WTC11 (cell line): ENCODE results near the gene AGPS. TPM values are rescaled to one million over a fixed set of nuclear protein-coding genes. Genes with fewer than 3 reads are reported as not detected.

ENCODE experiments used
- ATAC-seq: fragments of 200-7000 bp; cut with Tn5 transposase; 2 replicates; pipeline ENCODE4 v1.10.0; 2021; ENCODE audit warnings: mild to moderate bottlenecking, moderate library complexity
- CTCF ChIA-PET: fragments of 300-600 bp; sonication (Branson Sonifier 250); formaldehyde crosslinking; loops from one replicate; lab custom pipeline; 2021; ENCODE audit warnings: antibody characterized with exemption; lab: Charles Lee
- POLR2A ChIA-PET: fragments of 350-600 bp; sonication (Branson Sonifier 250); formaldehyde crosslinking; loops from one replicate; lab custom pipeline; 2021; ENCODE audit warnings: antibody characterized with exemption; lab: Charles Lee
- DNase-seq: peaks from one replicate; pipeline ENCODE4 v3.0.0; 2021; ENCODE audit warnings: low spot score
- H3K27ac Mint-ChIP-seq: 2 replicates; pipeline ENCODE4 v1.8.0; 2021; ENCODE audit warnings: mixed read lengths
- H3K27me3 Mint-ChIP-seq: 2 replicates; pipeline ENCODE4 v1.8.0; 2021; ENCODE audit warnings: low read depth, mild to moderate bottlenecking, moderate library complexity, mixed read lengths
- H3K36me3 Mint-ChIP-seq: 2 replicates; pipeline ENCODE4 v1.8.0; 2021; ENCODE audit warnings: mixed read lengths
- H3K4me1 Mint-ChIP-seq: 2 replicates; pipeline ENCODE4 v1.8.0; 2022; ENCODE audit warnings: mixed read lengths
- H3K4me3 Mint-ChIP-seq: 2 replicates; pipeline ENCODE4 v1.8.0; 2021; ENCODE audit warnings: mild to moderate bottlenecking, moderate library complexity, mixed read lengths
- H3K9me3 Mint-ChIP-seq: 2 replicates; pipeline ENCODE4 v1.8.0; 2021; ENCODE audit warnings: mixed read lengths
- FOXK1 ChIP-seq: sonication (generic); formaldehyde crosslinking; IDR thresholded peaks from 2 replicates; pipeline ENCODE4 v1.8.0; 2022; ENCODE audit warnings: mild to moderate bottlenecking, moderate library complexity, missing genetic modification reagents
- JUN ChIP-seq: sonication (generic); formaldehyde crosslinking; IDR thresholded peaks from 2 replicates; pipeline ENCODE4 v1.8.0; 2023; ENCODE audit warnings: mild to moderate bottlenecking, missing genetic modification reagents
- RORB ChIP-seq: fragments of 250-450 bp; sonication (Bioruptor Pico); IDR thresholded peaks from 2 replicates; pipeline ENCODE4 v1.9.0; 2021; ENCODE audit warnings: mild to moderate bottlenecking
- TCF7 ChIP-seq: sonication (generic); formaldehyde crosslinking; IDR thresholded peaks from 2 replicates; pipeline ENCODE4 v1.8.0; 2022; ENCODE audit warnings: mild to moderate bottlenecking, low read depth, missing genetic modification reagents, moderate library complexity
- ZBTB21 ChIP-seq: sonication (generic); formaldehyde crosslinking; IDR thresholded peaks from 2 replicates; pipeline ENCODE4 v1.8.1; 2023; ENCODE audit warnings: mild to moderate bottlenecking, missing genetic modification reagents, borderline replicate concordance
- ZNF423 ChIP-seq: fragments of 250-450 bp; sonication (Bioruptor Pico); IDR thresholded peaks from 2 replicates; pipeline ENCODE4 v2.1.2; 2022; ENCODE audit warnings: mild to moderate bottlenecking, moderate library complexity
- ZNF671 ChIP-seq: fragments of 250-450 bp; sonication (Bioruptor Pico); IDR thresholded peaks from 2 replicates; pipeline ENCODE4 v1.8.0; 2021; ENCODE audit warnings: mild to moderate bottlenecking
- total RNA-seq: library from RNA; stranded (reverse); gene quantifications from 3 replicates; pipeline ENCODE4 v1.2.3, GENCODE V29; 2021
- TF ChIP-seq, protein P1 (sequence below): sonication (generic); formaldehyde crosslinking; IDR thresholded peaks from 2 replicates; pipeline ENCODE4 v1.8.1; 2023; ENCODE audit warnings: mild to moderate bottlenecking, missing genetic modification reagents, borderline replicate concordance
- TF ChIP-seq, protein P2 (sequence below): sonication (generic); formaldehyde crosslinking; IDR thresholded peaks from 2 replicates; pipeline ENCODE4 v1.8.1; 2023; ENCODE audit warnings: mild to moderate bottlenecking, missing genetic modification reagents, moderate library complexity
- TF ChIP-seq, protein P3 (sequence below): sonication (generic); formaldehyde crosslinking; IDR thresholded peaks from 2 replicates; pipeline ENCODE4 v1.8.0; 2023; ENCODE audit warnings: missing genetic modification reagents, mild to moderate bottlenecking, borderline replicate concordance
- TF ChIP-seq, protein P4 (sequence below): sonication (generic); formaldehyde crosslinking; conservative IDR thresholded peaks from 2 replicates; pipeline ENCODE4 v1.8.1; 2022; ENCODE audit warnings: mild to moderate bottlenecking, missing genetic modification reagents
- TF ChIP-seq, protein P5 (sequence below): sonication (generic); formaldehyde crosslinking; IDR thresholded peaks from 2 replicates; pipeline ENCODE4 v1.8.1; 2022; ENCODE audit warnings: mild to moderate bottlenecking, moderate library complexity, missing genetic modification reagents
- TF ChIP-seq, protein P6 (sequence below): sonication (generic); formaldehyde crosslinking; IDR thresholded peaks from 2 replicates; pipeline ENCODE4 v1.8.1; 2023; ENCODE audit warnings: mild to moderate bottlenecking, missing genetic modification reagents, moderate library complexity

Gene AGPS
- total RNA-seq, 1 experiment from 2014 or later: 60.8 TPM

DNA sequence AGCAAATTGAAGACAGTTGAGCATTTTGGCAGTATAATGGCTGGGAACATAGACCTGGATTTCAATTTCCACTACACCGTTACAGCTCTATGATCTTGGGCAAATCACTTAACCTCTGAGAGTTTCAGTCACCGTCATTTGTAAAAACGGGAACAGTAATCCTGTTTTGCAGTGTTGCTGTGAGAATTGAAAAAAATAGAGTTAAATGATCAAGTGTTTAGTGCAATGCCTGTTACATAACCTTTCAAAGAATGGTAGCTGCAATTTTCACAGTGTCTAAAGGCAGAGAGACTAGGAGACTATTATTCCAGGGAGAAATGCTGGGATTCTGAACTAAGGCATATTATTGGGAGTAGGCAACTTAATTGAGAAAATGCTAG is 2.0 kb downstream of the AGPS start (continued):
- TF ChIP-seq, protein P1, sequence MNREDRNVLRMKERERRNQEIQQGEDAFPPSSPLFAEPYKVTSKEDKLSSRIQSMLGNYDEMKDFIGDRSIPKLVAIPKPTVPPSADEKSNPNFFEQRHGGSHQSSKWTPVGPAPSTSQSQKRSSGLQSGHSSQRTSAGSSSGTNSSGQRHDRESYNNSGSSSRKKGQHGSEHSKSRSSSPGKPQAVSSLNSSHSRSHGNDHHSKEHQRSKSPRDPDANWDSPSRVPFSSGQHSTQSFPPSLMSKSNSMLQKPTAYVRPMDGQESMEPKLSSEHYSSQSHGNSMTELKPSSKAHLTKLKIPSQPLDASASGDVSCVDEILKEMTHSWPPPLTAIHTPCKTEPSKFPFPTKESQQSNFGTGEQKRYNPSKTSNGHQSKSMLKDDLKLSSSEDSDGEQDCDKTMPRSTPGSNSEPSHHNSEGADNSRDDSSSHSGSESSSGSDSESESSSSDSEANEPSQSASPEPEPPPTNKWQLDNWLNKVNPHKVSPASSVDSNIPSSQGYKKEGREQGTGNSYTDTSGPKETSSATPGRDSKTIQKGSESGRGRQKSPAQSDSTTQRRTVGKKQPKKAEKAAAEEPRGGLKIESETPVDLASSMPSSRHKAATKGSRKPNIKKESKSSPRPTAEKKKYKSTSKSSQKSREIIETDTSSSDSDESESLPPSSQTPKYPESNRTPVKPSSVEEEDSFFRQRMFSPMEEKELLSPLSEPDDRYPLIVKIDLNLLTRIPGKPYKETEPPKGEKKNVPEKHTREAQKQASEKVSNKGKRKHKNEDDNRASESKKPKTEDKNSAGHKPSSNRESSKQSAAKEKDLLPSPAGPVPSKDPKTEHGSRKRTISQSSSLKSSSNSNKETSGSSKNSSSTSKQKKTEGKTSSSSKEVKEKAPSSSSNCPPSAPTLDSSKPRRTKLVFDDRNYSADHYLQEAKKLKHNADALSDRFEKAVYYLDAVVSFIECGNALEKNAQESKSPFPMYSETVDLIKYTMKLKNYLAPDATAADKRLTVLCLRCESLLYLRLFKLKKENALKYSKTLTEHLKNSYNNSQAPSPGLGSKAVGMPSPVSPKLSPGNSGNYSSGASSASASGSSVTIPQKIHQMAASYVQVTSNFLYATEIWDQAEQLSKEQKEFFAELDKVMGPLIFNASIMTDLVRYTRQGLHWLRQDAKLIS: no peak
- TF ChIP-seq JUN: no peak

DNA sequence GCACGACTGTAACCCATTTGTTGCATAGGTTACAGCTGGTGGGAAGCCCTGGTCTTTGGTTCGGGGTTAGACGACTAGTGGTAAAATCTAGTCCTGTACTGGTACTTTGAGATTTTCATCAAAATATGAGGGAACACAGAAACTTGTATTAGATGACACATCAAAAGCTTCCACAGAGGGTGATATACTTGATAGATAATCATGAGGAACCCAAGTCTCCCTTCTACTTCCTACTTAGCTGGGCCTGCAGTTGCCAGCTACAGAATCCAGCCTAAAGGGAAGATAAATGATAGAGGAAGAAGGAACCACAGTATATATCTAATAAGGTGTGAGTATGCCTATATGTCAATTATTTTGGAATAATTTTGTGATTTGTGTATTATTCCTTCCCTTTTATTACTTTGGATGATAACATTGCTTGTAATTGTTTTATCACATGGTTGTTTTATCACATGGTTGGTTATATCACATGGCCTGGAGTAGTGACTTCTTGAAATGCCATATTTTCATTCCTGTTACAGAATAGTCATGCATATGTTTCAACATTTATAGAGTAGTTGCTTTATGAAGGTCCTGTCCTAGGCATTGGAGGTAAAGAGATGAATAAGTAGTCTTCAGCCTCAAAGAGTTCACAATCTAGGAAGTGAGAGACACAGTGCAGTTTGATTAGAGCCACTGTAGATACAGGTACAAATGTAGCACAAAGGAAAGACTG is 2.9 kb downstream of the AGPS start:
- no peak for DNase-seq
- no peak for ATAC-seq
- TF ChIP-seq ZNF423 (CRISPR knock-in tag): no peak
- TF ChIP-seq, protein P2, sequence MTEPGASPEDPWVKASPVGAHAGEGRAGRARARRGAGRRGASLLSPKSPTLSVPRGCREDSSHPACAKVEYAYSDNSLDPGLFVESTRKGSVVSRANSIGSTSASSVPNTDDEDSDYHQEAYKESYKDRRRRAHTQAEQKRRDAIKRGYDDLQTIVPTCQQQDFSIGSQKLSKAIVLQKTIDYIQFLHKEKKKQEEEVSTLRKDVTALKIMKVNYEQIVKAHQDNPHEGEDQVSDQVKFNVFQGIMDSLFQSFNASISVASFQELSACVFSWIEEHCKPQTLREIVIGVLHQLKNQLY (CRISPR knock-in tag): no peak
- no peak for TF ChIP-seq FOXK1
- no peak for TF ChIP-seq RORB (CRISPR knock-in tag)
- TF ChIP-seq, protein P1: no peak
- TF ChIP-seq, protein P3, sequence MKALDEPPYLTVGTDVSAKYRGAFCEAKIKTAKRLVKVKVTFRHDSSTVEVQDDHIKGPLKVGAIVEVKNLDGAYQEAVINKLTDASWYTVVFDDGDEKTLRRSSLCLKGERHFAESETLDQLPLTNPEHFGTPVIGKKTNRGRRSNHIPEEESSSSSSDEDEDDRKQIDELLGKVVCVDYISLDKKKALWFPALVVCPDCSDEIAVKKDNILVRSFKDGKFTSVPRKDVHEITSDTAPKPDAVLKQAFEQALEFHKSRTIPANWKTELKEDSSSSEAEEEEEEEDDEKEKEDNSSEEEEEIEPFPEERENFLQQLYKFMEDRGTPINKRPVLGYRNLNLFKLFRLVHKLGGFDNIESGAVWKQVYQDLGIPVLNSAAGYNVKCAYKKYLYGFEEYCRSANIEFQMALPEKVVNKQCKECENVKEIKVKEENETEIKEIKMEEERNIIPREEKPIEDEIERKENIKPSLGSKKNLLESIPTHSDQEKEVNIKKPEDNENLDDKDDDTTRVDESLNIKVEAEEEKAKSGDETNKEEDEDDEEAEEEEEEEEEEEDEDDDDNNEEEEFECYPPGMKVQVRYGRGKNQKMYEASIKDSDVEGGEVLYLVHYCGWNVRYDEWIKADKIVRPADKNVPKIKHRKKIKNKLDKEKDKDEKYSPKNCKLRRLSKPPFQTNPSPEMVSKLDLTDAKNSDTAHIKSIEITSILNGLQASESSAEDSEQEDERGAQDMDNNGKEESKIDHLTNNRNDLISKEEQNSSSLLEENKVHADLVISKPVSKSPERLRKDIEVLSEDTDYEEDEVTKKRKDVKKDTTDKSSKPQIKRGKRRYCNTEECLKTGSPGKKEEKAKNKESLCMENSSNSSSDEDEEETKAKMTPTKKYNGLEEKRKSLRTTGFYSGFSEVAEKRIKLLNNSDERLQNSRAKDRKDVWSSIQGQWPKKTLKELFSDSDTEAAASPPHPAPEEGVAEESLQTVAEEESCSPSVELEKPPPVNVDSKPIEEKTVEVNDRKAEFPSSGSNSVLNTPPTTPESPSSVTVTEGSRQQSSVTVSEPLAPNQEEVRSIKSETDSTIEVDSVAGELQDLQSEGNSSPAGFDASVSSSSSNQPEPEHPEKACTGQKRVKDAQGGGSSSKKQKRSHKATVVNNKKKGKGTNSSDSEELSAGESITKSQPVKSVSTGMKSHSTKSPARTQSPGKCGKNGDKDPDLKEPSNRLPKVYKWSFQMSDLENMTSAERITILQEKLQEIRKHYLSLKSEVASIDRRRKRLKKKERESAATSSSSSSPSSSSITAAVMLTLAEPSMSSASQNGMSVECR: no peak
- TF ChIP-seq, protein P4, sequence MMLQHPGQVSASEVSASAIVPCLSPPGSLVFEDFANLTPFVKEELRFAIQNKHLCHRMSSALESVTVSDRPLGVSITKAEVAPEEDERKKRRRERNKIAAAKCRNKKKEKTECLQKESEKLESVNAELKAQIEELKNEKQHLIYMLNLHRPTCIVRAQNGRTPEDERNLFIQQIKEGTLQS (CRISPR knock-in tag): no peak
- no peak for TF ChIP-seq JUN
- no peak for TF ChIP-seq TCF7 (CRISPR knock-in tag)
- TF ChIP-seq, protein P5, sequence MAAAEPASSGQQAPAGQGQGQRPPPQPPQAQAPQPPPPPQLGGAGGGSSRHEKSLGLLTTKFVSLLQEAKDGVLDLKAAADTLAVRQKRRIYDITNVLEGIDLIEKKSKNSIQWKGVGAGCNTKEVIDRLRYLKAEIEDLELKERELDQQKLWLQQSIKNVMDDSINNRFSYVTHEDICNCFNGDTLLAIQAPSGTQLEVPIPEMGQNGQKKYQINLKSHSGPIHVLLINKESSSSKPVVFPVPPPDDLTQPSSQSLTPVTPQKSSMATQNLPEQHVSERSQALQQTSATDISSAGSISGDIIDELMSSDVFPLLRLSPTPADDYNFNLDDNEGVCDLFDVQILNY: no peak
- TF ChIP-seq, protein P6, sequence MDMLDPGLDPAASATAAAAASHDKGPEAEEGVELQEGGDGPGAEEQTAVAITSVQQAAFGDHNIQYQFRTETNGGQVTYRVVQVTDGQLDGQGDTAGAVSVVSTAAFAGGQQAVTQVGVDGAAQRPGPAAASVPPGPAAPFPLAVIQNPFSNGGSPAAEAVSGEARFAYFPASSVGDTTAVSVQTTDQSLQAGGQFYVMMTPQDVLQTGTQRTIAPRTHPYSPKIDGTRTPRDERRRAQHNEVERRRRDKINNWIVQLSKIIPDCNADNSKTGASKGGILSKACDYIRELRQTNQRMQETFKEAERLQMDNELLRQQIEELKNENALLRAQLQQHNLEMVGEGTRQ: no peak
- no peak for TF ChIP-seq ZNF671 (CRISPR knock-in tag)
- TF ChIP-seq ZBTB21 (CRISPR knock-in tag): no peak
- ChIA-PET CTCF (no interaction called here), POLR2A (no interaction called here)
- no peaks in the 10 kb centered on the region for H3K36me3 Mint-ChIP-seq
- no peak overlapping the region for H3K4me3 Mint-ChIP-seq
- H3K9me3 Mint-ChIP-seq: no peaks in the 10 kb centered on the region
- peaks cover 39% of the 10 kb centered on the region for H3K4me1 Mint-ChIP-seq
- no peak overlapping the region for H3K27ac Mint-ChIP-seq
- peaks cover 8% of the 10 kb centered on the region for H3K27me3 Mint-ChIP-seq
